Measurements from ENCODE around the gene MYL12B.
"Not testable (repeated sequence)": the region's sequence is repeated elsewhere in the genome, so short reads cannot be mapped to it uniquely, and the experiment has no call there.

The MYL12B gene

GRCh38 chr18:3217948-3218647 lies 43.8 kb upstream of the MYL12B start:
- Mint-ChIP-seq H3K4me1 (peaks cover 60% of the 10 kb centered on the region), H3K9me3 (no peaks in the 10 kb centered on the region), H3K36me3 (ENCODE audit: low read depth) (no peaks in the 10 kb centered on the region)

DNA sequence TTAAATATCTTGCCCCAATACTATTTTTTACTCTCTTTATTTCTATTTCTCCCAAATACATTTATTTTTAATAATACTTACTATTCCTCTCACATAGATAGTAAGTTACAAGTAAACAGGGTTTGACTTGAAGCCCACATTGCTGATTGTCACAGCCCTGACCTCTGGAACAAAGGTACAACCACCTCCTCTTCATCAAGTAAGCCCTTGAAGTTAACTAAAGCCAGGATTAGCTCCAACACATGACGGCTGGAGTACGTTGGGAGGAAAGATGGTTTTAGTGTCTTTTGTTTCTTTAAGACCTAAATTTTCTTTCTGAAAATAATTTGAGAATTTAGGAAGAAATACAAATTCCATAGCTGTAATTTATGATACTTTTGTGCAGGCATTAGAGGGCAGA lies 43.1 kb upstream of the MYL12B start:
- H3K36me3 Mint-ChIP-seq (ENCODE audit: low read depth): no peaks in the 10 kb centered on the region
- H3K4me3 Mint-ChIP-seq: peak overlapping the region; percentile 22 to 84 (median 61)
- no peaks in the 10 kb centered on the region for H3K27me3 Mint-ChIP-seq (ENCODE audit: low read depth)
- H3K4me1 Mint-ChIP-seq: peaks cover 53% of the 10 kb centered on the region
- TF ChIP-seq, protein P1, sequence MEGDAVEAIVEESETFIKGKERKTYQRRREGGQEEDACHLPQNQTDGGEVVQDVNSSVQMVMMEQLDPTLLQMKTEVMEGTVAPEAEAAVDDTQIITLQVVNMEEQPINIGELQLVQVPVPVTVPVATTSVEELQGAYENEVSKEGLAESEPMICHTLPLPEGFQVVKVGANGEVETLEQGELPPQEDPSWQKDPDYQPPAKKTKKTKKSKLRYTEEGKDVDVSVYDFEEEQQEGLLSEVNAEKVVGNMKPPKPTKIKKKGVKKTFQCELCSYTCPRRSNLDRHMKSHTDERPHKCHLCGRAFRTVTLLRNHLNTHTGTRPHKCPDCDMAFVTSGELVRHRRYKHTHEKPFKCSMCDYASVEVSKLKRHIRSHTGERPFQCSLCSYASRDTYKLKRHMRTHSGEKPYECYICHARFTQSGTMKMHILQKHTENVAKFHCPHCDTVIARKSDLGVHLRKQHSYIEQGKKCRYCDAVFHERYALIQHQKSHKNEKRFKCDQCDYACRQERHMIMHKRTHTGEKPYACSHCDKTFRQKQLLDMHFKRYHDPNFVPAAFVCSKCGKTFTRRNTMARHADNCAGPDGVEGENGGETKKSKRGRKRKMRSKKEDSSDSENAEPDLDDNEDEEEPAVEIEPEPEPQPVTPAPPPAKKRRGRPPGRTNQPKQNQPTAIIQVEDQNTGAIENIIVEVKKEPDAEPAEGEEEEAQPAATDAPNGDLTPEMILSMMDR (IDR thresholded peaks at IDR 0.05; ENCODE audit: unreplicated experiment in 3 of 3): no peak
- no peaks in the 10 kb centered on the region for H3K9me3 Mint-ChIP-seq
- H3K27ac Mint-ChIP-seq: peak overlapping the region; percentile 38 to 87 (median 67)

More at GRCh38 chr18:3217948-3218647, 43.8 kb upstream of the MYL12B start:
- peak overlapping the region; percentile 32 to 84 (median 61) for H3K4me3 Mint-ChIP-seq
- TF ChIP-seq, protein P1 (IDR thresholded peaks at IDR 0.05; ENCODE audit: unreplicated experiment in 3 of 3): no peak
- H3K27me3 Mint-ChIP-seq (ENCODE audit: low read depth): no peaks in the 10 kb centered on the region
- peak overlapping the region; percentile 38 to 75 (median 69) for H3K27ac Mint-ChIP-seq

DNA sequence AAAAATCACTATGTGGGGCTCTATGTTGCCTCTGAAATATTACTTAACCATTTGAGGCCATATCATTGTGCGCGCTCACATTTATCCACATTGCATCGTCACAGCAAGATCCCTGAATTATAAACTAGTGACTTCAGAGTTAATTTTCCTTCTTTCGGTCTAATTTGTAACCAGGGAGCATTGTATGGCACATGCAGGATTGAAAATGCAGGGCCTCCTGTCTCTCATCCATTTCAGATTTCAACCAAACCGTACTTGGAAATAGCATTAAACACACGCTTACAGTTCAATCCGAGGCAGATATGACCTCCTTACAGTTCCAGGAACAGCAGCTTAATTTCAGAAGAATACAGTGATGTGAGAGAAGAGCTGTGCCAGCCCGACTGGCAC lies 42.7 kb upstream of the MYL12B start:
- Mint-ChIP-seq H3K9me3 (no peaks in the 10 kb centered on the region), H3K27ac (peak overlapping the region; percentile 38 to 87 (median 67)), H3K4me3 (peak overlapping the region; percentile 2 to 84 (median 61)), H3K4me1 (peaks cover 50% of the 10 kb centered on the region), H3K36me3 (ENCODE audit: low read depth) (no peaks in the 10 kb centered on the region), H3K27me3 (ENCODE audit: low read depth) (no peaks in the 10 kb centered on the region)
- TF ChIP-seq, protein P1 (IDR thresholded peaks at IDR 0.05; ENCODE audit: unreplicated experiment in 3 of 3): no peak

DNA sequence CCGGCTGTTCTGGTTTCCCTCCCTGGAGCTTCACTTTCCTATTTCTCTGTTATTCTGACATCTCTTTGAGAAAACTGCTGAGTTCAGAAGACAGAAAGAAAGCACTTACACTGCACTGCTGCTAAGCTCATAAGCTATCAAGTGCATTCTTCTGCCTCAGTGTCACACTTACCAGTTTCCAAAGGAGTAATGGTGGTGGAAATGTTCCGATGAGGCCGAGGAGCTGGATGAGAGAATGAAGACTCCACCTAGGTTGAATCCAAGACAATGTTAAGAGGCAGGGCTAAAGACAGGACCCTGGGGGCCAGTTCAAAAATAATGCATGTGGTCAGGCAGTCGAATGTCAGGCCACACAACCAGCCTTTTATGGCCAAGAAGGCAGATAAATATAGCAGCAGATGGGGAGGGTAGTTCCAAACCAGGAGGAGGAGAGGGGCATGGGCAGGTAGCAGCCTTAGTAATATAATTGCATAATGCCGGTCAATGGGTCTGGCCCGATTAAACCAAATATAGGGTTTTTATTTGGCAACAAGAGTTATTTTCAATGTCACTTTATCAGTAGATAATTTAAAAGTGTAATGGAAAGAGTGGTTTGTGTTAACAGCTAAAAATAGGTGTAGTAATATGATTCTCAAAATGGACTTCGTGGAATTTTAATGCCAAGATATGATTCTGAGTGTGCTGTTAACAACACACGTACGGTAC lies 42.1 kb upstream of the MYL12B start, which contains the start of gene MYOM1:
Gene MYOM1, minus strand, starts transcription at position 338 of the 705 bp plus-strand sequence. CDS start 4,745 bp downstream, outside the sequence.
- Mint-ChIP-seq H3K36me3 (ENCODE audit: low read depth) (no peaks in the 10 kb centered on the region), H3K27me3 (ENCODE audit: low read depth) (no peaks in the 10 kb centered on the region), H3K27ac (peak within 1 kb of the TSS; percentile 38 to 87 (median 67)), H3K9me3 (no peaks in the 10 kb centered on the region), H3K4me1 (peaks cover 48% of the 10 kb centered on the region), H3K4me3 (peak within 1 kb of the TSS; percentile 22 to 84 (median 61))
- TF ChIP-seq, protein P1 (IDR thresholded peaks at IDR 0.05; ENCODE audit: unreplicated experiment in 3 of 3): no peak

DNA sequence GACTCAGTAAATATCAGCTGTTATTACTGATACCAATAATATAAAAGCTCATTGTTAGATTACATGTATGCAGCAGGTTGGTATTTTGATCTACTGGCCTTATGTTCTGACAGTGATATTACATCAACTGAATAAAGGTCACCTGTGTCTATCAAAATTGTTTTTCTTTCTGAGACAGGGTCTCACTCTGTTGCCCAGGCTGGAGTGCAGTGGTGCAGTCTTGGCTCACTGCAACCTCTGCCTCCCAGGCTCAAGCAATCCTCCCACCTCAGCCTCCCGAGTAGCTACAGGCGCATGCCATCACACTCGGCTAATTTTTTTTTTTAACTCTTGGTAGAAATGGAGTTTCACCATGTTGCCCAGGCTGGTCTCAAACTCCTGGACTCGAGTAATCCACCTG lies 41.1 kb upstream of the MYL12B start:
- H3K4me3 Mint-ChIP-seq: peak overlapping the region in 1 of 3 experiments; percentile 37
- not testable (repeated sequence) for H3K27me3 Mint-ChIP-seq (ENCODE audit: low read depth); H3K27ac Mint-ChIP-seq; H3K36me3 Mint-ChIP-seq (ENCODE audit: low read depth); H3K9me3 Mint-ChIP-seq
- peaks cover 50% of the 10 kb centered on the region for H3K4me1 Mint-ChIP-seq

DNA sequence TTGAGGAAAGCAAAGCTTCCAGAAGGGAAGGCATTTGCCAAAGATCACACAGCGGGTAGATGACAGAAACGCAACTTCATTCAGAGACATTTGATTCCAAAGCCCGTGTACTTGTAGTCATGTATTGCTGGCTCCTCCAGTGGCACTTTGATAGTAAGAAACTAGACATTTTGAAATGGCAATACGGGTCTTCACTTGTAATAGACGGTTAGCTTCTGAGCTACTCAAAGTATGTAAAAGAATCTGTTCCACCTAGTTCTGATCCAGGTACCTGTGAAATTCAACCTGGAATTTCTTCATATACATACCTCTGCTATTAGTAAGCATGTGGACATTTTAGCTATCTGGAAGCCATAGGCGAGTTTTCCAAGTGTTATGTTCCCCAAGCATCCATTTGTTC lies 40.4 kb upstream of the MYL12B start:
- Mint-ChIP-seq H3K9me3 (no peaks in the 10 kb centered on the region), H3K4me3 (no peak overlapping the region), H3K36me3 (ENCODE audit: low read depth) (no peaks in the 10 kb centered on the region), H3K4me1 (peaks cover 49% of the 10 kb centered on the region), H3K27me3 (ENCODE audit: low read depth) (no peaks in the 10 kb centered on the region), H3K27ac (no peak overlapping the region)
- TF ChIP-seq, protein P1 (IDR thresholded peaks at IDR 0.05; ENCODE audit: unreplicated experiment in 3 of 3): no peak

Data from nephron (organoid).